GM18505 (cell line): ENCODE data around the gene ALPL.
"Not testable (repeated sequence)": the region's sequence is repeated elsewhere in the genome, so short reads cannot be mapped to it uniquely, and the experiment has no call there.

Experiments
- ATAC-seq: cut with Tn5 transposase; IDR thresholded peaks from one replicate; pipeline ENCODE4 v1.9.1; 2021; ENCODE audit not compliant: unreplicated experiment
- POLR2A ChIP-seq: IDR thresholded peaks from 4 replicates; pipeline ENCODE4 v1.6.1; 2011; ENCODE audit warnings: borderline replicate concordance; ENCODE audit not compliant: insufficient read depth, insufficient read length; ENCODE audit errors: extremely low read depth

The ALPL gene

GRCh38 chr1:21565285-21565684 is 56.1 kb downstream of the ALPL start:
- no peak for TF ChIP-seq POLR2A
- no peak for ATAC-seq

DNA sequence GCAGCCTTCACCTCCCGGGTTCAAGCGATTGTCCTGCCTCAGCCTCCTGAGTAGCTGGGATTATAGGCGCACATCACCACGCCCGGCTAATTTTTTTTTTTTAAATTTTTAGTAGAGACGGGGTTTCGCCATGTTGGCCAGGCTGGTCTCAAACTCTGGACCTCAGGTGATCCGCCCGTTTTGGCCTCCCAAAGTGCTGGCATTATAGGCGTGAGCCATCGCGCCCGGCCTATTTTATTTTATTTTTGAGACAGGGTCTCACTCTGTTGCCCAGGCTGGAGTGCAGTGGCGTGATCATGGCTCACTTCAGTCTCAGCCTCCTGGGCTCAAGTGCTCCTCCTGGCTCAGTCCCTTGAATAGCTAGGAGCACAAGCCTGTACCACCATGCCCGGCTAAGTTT is 57.1 kb downstream of the ALPL start:
- ATAC-seq, result not testable (repeated sequence)

DNA sequence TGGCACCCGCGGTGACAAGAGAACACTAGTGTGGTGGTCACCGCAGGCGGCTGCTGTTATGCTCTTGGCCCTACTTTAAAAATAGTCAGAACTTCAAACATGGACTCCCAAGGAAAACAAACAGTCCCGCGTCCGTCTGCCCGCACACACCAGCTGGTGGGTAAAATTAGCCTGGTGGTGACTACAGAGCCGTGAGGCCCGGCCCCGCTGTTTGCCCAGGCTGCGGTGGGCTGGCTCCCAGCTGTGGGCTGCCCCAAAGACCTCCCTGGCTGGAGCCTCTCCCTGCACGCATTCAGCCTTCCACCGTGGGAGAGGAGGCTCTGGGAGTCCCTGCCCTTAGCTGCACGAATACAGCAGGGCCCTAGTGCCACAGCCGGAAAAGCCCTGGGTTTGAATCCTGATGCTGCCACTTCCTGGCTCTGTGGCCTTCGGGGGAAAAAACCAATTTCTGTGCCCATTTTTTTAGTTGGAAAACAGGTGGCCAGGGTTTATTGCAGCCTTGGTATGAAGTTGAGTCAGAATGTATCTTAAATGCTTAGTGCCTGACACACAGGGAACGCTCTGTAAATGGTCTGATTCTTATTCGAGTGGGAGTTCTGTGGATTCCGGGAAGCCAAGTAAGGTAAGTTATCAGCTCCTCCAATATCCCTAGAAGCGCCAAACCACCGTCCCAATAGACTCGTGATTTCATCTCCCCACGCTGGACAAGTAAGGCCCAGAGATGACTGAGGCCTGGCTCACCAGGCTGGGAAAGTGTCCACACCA is 58.2 kb downstream of the ALPL start:
- TF ChIP-seq POLR2A, result no peak
- no peak for ATAC-seq

DNA sequence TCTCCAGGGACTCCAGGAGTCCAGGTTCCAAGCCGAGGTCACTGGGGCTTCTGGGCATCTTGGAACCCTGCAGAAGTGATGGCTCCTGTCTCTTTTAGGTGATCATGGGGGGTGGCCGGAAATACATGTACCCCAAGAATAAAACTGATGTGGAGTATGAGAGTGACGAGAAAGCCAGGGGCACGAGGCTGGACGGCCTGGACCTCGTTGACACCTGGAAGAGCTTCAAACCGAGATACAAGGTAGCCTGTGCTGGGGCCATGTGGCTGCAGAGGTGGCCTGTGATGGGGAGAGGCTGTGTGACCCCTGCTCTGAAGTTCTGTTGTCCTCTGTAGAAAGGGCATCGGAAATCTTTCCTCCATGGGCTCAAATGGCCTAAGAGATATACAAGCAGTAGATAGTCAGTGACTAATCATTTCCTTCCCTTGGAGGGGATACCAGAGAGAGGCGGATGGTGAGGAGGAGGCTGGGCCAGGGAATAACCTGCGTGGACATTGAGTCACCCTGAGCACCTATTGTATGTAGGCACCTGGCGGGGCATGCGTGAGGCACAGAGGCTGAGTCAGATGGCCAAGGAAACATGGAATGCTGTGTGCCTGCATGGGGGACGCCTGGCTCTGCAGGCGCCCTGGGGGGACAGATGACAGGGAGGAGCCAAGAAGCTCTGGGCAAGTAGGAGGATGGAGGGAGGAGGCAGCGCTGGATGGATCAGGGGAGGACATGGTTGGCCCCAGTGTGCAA is 59.0 kb downstream of the ALPL start:
- TF ChIP-seq POLR2A, result no peak
- ATAC-seq, result no peak

GRCh38 chr1:21568809-21569385 is 59.7 kb downstream of the ALPL start:
- no peak for TF ChIP-seq POLR2A
- ATAC-seq, result no peak

GRCh38 chr1:21569820-21570527 is 60.8 kb downstream of the ALPL start:
- no peak for ATAC-seq
- no peak for TF ChIP-seq POLR2A

DNA sequence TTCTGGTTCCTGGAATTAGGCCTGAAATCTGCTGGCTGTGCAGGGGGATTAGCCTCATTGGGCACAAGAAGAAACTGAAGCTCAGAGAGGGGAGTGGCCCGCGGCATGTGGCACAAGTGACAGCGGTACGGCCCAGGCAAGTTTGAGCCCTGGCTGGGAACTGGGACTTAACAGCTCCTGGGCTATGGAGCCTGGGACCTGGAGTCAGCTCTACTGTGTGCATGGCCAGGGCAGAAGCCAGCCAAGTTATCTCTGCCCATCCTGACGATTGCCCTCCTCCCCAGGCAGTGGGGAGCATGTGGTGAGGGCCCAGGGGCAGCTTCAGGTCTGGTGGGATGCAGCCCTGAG is 61.3 kb downstream of the ALPL start:
- ATAC-seq, result no peak

GRCh38 chr1:21570885-21571284 is 61.7 kb downstream of the ALPL start:
- ATAC-seq, result no peak
- no peak for TF ChIP-seq POLR2A

More for the DNA sequence above, 61.3 kb downstream of the ALPL start:
- TF ChIP-seq POLR2A, result no peak

GRCh38 chr1:21572221-21572620 is 63.0 kb downstream of the ALPL start:
- no peak for ATAC-seq
- TF ChIP-seq POLR2A, result no peak

DNA sequence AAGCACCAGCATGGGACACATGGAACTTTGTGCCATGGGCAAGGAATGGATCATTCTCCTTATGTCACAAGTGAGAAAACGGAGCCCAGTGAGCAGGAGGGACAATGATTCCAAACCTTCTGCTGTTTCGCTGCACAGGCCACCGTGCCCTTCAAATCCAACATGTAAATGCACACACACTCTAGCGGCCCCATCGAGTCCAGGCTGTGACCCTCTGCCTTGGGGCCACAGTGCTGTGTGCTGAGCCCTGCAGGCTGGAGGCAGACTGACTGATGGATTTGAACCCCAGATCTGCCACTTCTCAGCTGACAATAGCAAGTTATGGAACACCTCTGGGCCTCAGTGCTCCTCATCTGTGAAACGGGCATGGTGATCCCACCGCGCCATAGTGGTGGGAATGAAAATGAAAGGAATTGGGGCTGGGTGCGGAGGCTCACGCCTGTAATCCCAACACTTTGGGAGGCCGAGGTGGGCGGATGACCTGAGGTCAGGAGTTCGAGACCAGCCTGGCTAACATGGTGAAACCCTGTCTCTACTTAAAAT is 63.6 kb downstream of the ALPL start:
- TF ChIP-seq POLR2A, result no peak
- no peak for ATAC-seq

GRCh38 chr1:21573475-21573874 is 64.3 kb downstream of the ALPL start:
- no peak for TF ChIP-seq POLR2A
- ATAC-seq, result no peak

GRCh38 chr1:21573971-21574465 is 64.8 kb downstream of the ALPL start:
- no peak for TF ChIP-seq POLR2A
- ATAC-seq, result no peak
